Brain microvascular endothelial cell (primary cell): Measurements from ENCODE around the gene ETNK1.
"Not testable (repeated sequence)": the region's sequence is repeated elsewhere in the genome, so short reads cannot be mapped to it uniquely, and the experiment has no call there.

Experiments
- DNase-seq: peaks from one replicate; pipeline ENCODE4 v3.0.0-alpha.2; 2020
- H3K27ac ChIP-seq: fragments of 250-450 bp; sonication (Bioruptor Pico); 2 replicates; pipeline ENCODE4 v1.5.1; 2020; ENCODE audit warnings: mild to moderate bottlenecking, moderate library complexity
- H3K27me3 ChIP-seq: fragments of 250-450 bp; sonication (Bioruptor Pico); replicated peaks from 2 replicates; pipeline ENCODE4 v1.5.1; 2020; ENCODE audit warnings: mild to moderate bottlenecking
- H3K36me3 ChIP-seq: fragments of 250-450 bp; sonication (Bioruptor Pico); replicated peaks from 2 replicates; pipeline ENCODE4 v1.5.1; 2020; ENCODE audit warnings: mild to moderate bottlenecking
- H3K4me3 ChIP-seq: 2 replicates; pipeline ENCODE4 v1.5.1; 2011; ENCODE audit warnings: low read depth, mild to moderate bottlenecking, control low read depth, low read length, moderate library complexity
- in situ Hi-C: cut with HindIII; loops from 2 replicates; pipeline ENCODE4 v1.10.0; 2017; ENCODE audit warnings: low sequenced_read_pairs, low pct_ligation_motif_present
- TF ChIP-seq, protein P1 (sequence below): IDR thresholded peaks from 2 replicates; pipeline ENCODE4 v1.5.1; 2011; ENCODE audit warnings: low read depth, mild to moderate bottlenecking, moderate library complexity, low read length, control low read depth, inconsistent platforms; ENCODE audit errors: missing control alignments

Gene ETNK1

DNA sequence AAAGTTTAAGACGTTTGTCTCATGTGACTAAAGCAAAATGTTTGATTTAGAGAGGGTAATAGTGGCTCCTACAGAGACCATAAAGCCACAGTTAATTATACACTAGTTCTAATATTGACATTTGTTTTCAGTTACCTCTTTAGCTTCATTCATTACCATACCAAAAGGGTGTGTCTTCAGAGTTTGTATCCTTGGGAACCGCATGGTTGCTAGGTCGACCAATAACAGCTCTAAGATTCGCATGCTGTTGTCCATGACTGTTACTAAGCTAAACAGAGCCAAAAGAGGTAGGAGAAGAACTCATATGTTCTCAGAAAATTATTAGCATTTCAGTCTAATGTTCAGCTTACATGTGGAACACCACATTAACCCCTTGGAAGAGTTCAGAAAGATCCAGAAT is 36.2 kb upstream of the ETNK1 start:
- no peak overlapping the region for H3K4me3 ChIP-seq
- H3K27me3 ChIP-seq: no peaks in the 10 kb centered on the region
- DNase-seq: no peak
- no peak overlapping the region for H3K27ac ChIP-seq
- TF ChIP-seq, protein P1, sequence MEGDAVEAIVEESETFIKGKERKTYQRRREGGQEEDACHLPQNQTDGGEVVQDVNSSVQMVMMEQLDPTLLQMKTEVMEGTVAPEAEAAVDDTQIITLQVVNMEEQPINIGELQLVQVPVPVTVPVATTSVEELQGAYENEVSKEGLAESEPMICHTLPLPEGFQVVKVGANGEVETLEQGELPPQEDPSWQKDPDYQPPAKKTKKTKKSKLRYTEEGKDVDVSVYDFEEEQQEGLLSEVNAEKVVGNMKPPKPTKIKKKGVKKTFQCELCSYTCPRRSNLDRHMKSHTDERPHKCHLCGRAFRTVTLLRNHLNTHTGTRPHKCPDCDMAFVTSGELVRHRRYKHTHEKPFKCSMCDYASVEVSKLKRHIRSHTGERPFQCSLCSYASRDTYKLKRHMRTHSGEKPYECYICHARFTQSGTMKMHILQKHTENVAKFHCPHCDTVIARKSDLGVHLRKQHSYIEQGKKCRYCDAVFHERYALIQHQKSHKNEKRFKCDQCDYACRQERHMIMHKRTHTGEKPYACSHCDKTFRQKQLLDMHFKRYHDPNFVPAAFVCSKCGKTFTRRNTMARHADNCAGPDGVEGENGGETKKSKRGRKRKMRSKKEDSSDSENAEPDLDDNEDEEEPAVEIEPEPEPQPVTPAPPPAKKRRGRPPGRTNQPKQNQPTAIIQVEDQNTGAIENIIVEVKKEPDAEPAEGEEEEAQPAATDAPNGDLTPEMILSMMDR: no peak
- in situ Hi-C loops: no loop called here
- no peaks in the 10 kb centered on the region for H3K36me3 ChIP-seq

DNA sequence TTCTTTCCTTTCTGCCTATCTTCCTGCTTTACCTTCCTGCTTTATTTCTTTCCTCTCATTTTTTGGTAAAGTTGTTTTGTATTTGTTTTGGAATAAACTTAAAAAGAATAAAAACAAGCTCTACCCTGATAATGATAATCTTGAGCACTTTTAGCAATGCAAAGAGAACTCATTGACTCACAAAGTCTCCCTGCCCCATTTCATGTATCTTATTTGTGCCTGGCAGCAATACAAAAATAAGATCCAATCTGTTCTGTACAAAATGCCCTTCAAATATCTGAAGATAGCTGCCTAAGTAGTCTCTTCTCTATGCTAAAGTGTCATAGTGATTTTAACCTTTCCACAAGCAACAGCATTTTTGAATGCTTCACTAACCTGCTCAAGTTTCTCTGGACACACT is 31.1 kb upstream of the ETNK1 start:
- Histone ChIP-seq H3K27me3 (no peaks in the 10 kb centered on the region), H3K27ac (no peak overlapping the region), H3K36me3 (no peaks in the 10 kb centered on the region), H3K4me3 (no peak overlapping the region)
- DNase-seq: no peak
- in situ Hi-C loops: no loop called here
- TF ChIP-seq, protein P1: no peak

DNA sequence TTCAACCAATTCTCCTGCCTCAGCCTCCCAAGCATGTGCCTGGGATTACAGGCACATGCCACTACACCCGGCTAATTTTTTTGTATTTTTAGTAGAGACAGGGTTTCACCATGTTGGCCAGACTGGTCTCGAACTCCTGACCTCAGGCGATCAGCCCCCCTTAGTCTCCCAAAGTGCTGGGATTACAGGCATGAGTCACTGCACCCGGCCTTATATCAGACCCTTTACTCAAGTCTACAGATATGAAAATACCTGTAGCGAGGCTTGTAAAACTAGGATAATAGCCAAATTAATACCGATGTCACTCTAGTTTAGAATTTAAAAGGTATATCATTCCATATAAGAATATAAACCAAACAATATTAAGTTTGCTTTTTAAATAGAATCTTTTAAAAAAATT is 27.4 kb upstream of the ETNK1 start:
- DNase-seq, H3K27ac ChIP-seq, in situ Hi-C loops, H3K27me3 ChIP-seq, H3K36me3 ChIP-seq, H3K4me3 ChIP-seq: not testable (repeated sequence)

DNA sequence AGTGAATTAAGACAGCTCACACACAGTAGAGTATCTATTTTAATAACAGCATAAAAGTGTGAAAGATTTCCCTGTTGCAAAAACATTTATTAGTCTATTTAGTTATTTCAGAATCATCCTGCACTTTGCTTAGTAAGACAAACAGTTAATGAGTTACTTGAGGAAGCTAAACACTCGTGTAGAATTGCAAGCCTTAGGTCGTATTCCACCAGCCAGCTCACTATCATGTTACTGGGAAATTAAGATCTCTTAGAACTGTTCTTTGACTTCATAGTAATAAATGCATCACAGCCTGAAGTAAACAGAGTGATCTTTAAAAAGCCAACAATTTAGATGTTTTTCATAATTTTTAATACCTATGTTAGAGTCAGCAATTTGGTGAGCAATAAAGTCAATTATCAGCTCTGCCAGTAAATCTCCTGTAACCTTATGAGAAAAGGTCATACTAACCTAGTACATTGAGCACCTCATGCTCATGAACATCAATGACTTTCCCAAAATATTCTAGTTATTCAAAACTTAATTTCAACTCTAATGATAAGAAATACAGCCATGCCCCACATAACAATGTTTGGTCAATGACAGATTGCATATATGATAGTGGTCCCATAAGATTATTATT is 26.7 kb upstream of the ETNK1 start:
- Histone ChIP-seq H3K27me3 (no peaks in the 10 kb centered on the region), H3K4me3 (no peak overlapping the region), H3K27ac (no peak overlapping the region), H3K36me3 (no peaks in the 10 kb centered on the region)
- TF ChIP-seq, protein P1: no peak
- no peak for DNase-seq
- in situ Hi-C loops: no loop called here

DNA sequence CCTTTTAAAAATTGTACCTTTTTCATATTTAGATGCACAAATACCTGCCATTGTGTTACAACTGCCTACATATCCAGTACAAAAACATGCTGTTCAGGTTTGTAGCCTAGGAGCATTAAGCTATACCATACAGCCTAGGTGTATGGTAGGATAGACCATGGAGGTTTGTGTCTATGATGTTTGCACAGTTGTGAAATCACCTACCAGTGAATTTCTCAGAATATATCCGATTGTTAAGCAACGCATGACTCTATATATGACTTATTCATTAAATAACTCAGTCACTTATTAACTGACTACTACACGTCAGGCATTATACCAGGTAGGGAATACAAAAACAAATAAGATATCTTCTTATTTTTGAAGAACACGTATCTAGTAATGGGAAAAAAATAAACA is 26.2 kb upstream of the ETNK1 start:
- DNase-seq: no peak
- H3K27me3 ChIP-seq: no peaks in the 10 kb centered on the region
- no peak overlapping the region for H3K27ac ChIP-seq
- no peaks in the 10 kb centered on the region for H3K36me3 ChIP-seq
- in situ Hi-C loops: no loop called here
- TF ChIP-seq, protein P1: no peak
- no peak overlapping the region for H3K4me3 ChIP-seq

DNA sequence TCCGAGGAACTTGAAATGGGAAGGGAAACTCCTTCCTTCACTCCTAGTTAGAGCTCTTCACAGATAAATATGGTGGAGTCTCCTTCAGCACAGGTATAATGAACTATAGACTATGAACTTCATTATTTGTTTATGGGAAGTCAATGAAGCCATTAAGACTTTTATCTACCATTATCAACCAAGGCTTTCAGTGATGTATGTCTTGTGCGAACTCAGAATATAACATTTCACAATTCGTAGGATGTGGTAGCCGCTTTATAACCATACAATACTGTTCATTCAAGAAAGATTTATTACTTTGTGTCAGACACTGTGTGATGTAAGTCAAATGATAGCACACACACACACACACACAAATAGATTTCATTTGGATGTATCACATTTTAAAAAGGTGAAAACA is 24.8 kb upstream of the ETNK1 start:
- no peak for DNase-seq
- Histone ChIP-seq H3K36me3 (no peaks in the 10 kb centered on the region), H3K4me3 (no peak overlapping the region), H3K27ac (no peak overlapping the region), H3K27me3 (no peaks in the 10 kb centered on the region)
- TF ChIP-seq, protein P1: no peak
- in situ Hi-C loops: no loop called here
